Liver (tissue), 3 donors: ENCODE data around the gene ADAMTS2.

ENCODE experiments used
- GABPA ChIP-seq, 2 donors: IDR thresholded peaks in 1 of 2; conservative IDR thresholded peaks in 1 of 2; 2 replicates each; pipeline ENCODE4 v1.6.1; 2016; ENCODE audit warnings: antibody characterized with exemption in 2 of 2, mild to moderate bottlenecking in 1 of 2, moderate library complexity in 1 of 2
- MAX ChIP-seq: IDR thresholded peaks from 2 replicates; pipeline ENCODE4 v1.6.1; 2016; ENCODE audit warnings: antibody characterized with exemption
- REST ChIP-seq: IDR thresholded peaks from 2 replicates; pipeline ENCODE4 v1.6.1; 2016; ENCODE audit warnings: antibody characterized with exemption, mild to moderate bottlenecking
- SP1 ChIP-seq: IDR thresholded peaks from 2 replicates; pipeline ENCODE4 v1.6.1; 2018; ENCODE audit warnings: antibody characterized with exemption, mild to moderate bottlenecking
- YY1 ChIP-seq: IDR thresholded peaks from 2 replicates; pipeline ENCODE4 v1.6.1; 2016; ENCODE audit warnings: antibody characterized with exemption, mild to moderate bottlenecking
- TF ChIP-seq, protein P1 (sequence below): fragments of 150-350 bp; IDR thresholded peaks from 2 replicates; pipeline ENCODE4 v1.5.1; 2017; ENCODE audit warnings: improper control_type of control experiment, low read depth, low read length; ENCODE audit not compliant: missing input control
- donor health status: healthy.
- donor health status: healthy.

DNA sequence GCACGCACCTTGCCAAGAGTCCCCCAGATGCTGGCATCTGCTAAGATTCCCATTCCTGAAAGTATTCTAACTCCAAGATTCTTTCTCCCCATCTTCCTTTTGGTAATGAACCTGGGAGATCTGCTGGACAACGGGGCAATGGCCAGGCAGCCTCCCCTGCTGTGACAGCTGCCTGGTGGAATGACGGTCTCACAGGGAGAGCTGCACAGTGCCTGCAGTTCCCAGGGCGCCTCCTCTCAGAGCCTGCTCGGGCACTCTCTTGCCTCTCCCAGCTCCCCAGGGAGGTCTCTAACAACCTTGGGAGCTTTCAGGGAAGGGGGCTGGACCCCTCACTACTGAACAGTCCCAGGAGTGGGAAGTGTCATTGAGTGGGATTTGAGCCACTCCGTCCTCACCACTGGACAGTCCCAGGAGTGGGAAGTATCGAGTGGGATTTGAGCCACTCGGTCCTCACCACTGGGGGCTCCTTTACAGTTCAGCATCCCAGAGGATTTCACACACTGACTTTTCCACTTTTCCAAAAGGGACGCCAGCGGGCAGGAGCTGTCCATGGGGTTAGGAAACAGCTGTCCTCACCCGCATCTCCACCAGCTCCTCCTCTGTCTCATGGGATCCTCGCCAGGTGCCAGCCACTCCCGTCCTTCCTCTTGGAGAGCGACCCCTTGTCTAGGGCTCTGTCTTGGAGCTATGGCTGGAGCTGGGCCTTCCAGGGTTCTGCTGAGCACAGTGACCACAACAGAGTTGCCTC lies 65.7 kb downstream of the ADAMTS2 start:
- TF ChIP-seq, protein P1, sequence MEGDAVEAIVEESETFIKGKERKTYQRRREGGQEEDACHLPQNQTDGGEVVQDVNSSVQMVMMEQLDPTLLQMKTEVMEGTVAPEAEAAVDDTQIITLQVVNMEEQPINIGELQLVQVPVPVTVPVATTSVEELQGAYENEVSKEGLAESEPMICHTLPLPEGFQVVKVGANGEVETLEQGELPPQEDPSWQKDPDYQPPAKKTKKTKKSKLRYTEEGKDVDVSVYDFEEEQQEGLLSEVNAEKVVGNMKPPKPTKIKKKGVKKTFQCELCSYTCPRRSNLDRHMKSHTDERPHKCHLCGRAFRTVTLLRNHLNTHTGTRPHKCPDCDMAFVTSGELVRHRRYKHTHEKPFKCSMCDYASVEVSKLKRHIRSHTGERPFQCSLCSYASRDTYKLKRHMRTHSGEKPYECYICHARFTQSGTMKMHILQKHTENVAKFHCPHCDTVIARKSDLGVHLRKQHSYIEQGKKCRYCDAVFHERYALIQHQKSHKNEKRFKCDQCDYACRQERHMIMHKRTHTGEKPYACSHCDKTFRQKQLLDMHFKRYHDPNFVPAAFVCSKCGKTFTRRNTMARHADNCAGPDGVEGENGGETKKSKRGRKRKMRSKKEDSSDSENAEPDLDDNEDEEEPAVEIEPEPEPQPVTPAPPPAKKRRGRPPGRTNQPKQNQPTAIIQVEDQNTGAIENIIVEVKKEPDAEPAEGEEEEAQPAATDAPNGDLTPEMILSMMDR = no peak
- TF ChIP-seq SP1 = no peak
- TF ChIP-seq GABPA (IDR thresholded peaks at IDR 0.05 in 1 of 2, conservative IDR thresholded peaks at IDR 0.05 in 1 of 2) = no peak
- no peak for TF ChIP-seq REST
- no peak for TF ChIP-seq YY1
- no peak for TF ChIP-seq MAX
